Thyroid gland (tissue), 4 donors: ENCODE data around the gene SLC35F1.

Experiments
- CTCF ChIP-seq, 6 experiments: fragments of 200-600 bp in 3 of 6; fragments of 450-650 bp in 3 of 6; sonication (generic) in 3 of 6; IDR thresholded peaks; one replicate each; pipeline ENCODE4 v1.5.1; 2016 to 2019; ENCODE audit warnings: antibody characterized with exemption in 6 of 6, mild to moderate bottlenecking in 2 of 6, inconsistent platforms in 1 of 6, moderate library complexity in 1 of 6
- POLR2A ChIP-seq, 2 donors: fragments of 450-650 bp; IDR thresholded peaks; one replicate each; pipeline ENCODE4 v1.6.1; 2017; ENCODE audit warnings: antibody characterized with exemption in 2 of 2, mild to moderate bottlenecking in 2 of 2, moderate library complexity in 1 of 2

GRCh38 chr6:118197539-118197938 is 290.5 kb downstream of the SLC35F1 start:
- TF ChIP-seq CTCF (IDR thresholded peaks at IDR 0.05), result no peak
- TF ChIP-seq POLR2A (IDR thresholded peaks at IDR 0.05), result no peak
